Measurements from ENCODE around the gene PIK3CB.

Gene PIK3CB

DNA sequence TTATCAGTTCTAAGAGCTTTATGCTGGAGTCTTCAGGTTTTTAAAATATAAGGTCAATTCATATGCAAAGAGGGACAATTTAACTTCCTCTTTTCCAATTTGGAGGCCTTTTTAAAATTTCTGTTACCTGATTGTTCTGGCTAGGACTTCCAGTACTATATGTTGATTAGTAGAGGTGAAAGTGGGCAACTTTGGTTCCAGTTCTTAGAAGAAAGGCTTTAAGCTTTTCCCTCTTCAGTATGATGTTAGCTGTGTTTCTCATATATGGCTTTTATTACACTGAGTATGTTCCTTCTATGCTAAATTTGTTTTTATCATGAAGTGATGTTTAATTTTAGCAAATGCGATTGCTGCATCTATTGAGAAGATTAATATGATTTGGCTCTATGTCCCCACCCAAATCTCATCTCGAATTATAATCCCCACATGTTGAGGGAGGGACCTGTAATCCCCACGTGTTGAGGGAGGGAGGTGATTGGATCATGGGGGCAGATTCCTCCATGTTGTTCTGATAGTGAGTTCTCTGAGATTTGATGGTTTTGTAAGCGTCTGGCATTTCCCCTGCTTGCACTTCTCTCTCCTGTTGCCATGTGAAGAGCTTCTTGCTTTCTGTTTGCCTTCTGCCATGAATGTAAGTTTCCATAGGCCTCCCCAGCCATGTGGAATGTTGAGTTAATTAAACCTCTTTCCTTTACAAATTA lies 192.4 kb downstream of the PIK3CB start:
- Histone ChIP-seq H3K4me3 (no peak overlapping the region), H3K27ac (no peak overlapping the region), H3K9me3 (peaks cover 0 to 57% (median 38%) of the 10 kb centered on the region in 3 donors), H3K27me3 (no peaks in the 10 kb centered on the region), H3K4me1 (no peaks in the 10 kb centered on the region), H3K36me3 (peaks cover 0 to 4% (median 0%) of the 10 kb centered on the region in 3 donors)
- no peak for DNase-seq
- intact Hi-C loops (cut with DNase I; ENCODE audit: low total_unique reads), result no loop called here
- no peak for TF ChIP-seq CTCF (IDR thresholded peaks at IDR 0.05)

- H3K36me3 ChIP-seq, result peaks cover 0 to 4% (median 0%) of the 10 kb centered on the region in 3 donors
- intact Hi-C loops (cut with DNase I; ENCODE audit: low total_unique reads), result no loop called here
- DNase-seq, result no peak
- H3K9me3 ChIP-seq, result peaks cover 0 to 43% (median 29%) of the 10 kb centered on the region in 3 donors
- H3K4me1 ChIP-seq, result no peaks in the 10 kb centered on the region
- no peak overlapping the region for H3K4me3 ChIP-seq
- TF ChIP-seq CTCF (IDR thresholded peaks at IDR 0.05), result no peak
- no peaks in the 10 kb centered on the region for H3K27me3 ChIP-seq
- H3K27ac ChIP-seq, result no peak overlapping the region
Observed at GRCh38 chr3:138640537-138640936, 194.2 kb downstream of the PIK3CB start.

- TF ChIP-seq CTCF (IDR thresholded peaks at IDR 0.05), result no peak
- no peaks in the 10 kb centered on the region for H3K4me1 ChIP-seq
- no peaks in the 10 kb centered on the region for H3K27me3 ChIP-seq
- DNase-seq, result no peak
- peaks cover 0 to 6% (median 4%) of the 10 kb centered on the region in 3 donors for H3K36me3 ChIP-seq
- H3K9me3 ChIP-seq, result peaks cover 0 to 25% (median 15%) of the 10 kb centered on the region in 3 donors
- no peak overlapping the region for H3K27ac ChIP-seq
- no peak overlapping the region for H3K4me3 ChIP-seq
- intact Hi-C loops (cut with DNase I; ENCODE audit: low total_unique reads), result no loop called here
Observed at GRCh38 chr3:138638641-138639040, 196.1 kb downstream of the PIK3CB start.

- H3K36me3 ChIP-seq, result peaks cover 6 to 54% (median 29%) of the 10 kb centered on the region in 3 donors
- intact Hi-C loops (cut with DNase I; ENCODE audit: low total_unique reads), result no loop called here
- no peaks in the 10 kb centered on the region for H3K4me1 ChIP-seq
- TF ChIP-seq CTCF (IDR thresholded peaks at IDR 0.05), result no peak
- DNase-seq, result no peak
- H3K27me3 ChIP-seq, result no peaks in the 10 kb centered on the region
- no peak overlapping the region for H3K4me3 ChIP-seq
- no peaks in the 10 kb centered on the region for H3K9me3 ChIP-seq
- H3K27ac ChIP-seq, result no peak overlapping the region
Observed at GRCh38 chr3:138629526-138629925, 205.2 kb downstream of the PIK3CB start.

GRCh38 chr3:138625707-138626365 lies 208.9 kb downstream of the PIK3CB start:
- H3K27me3 ChIP-seq, result no peaks in the 10 kb centered on the region
- no peak overlapping the region for H3K27ac ChIP-seq
- H3K4me1 ChIP-seq, result no peaks in the 10 kb centered on the region
- intact Hi-C loops (cut with DNase I; ENCODE audit: low total_unique reads), result no loop called here
- H3K36me3 ChIP-seq, result peaks cover 0 to 32% (median 18%) of the 10 kb centered on the region in 3 donors
- no peak for TF ChIP-seq CTCF (IDR thresholded peaks at IDR 0.05)
- DNase-seq, result no peak
- no peak overlapping the region for H3K4me3 ChIP-seq
- no peaks in the 10 kb centered on the region for H3K9me3 ChIP-seq
